HepG2 (cell line): Measurements from ENCODE around the gene TMEM239. TPM values are rescaled to one million over a fixed set of nuclear protein-coding genes. Genes with fewer than 3 reads are reported as not detected.

ENCODE experiments used
- ATAC-seq: fragments of 200-7000 bp; cut with Tn5 transposase; 3 replicates; pipeline ENCODE4 v1.9.1; 2020; ENCODE audit warnings: mild to moderate bottlenecking, moderate library complexity
- BruUV-seq: library from RNA; stranded (reverse); fragments of 400-500 nt; replicated peaks from 2 replicates; lab custom pipeline; 2021; lab: Mats Ljungman, UMichigan
- CTCF ChIA-PET: fragments of 300-600 bp; formaldehyde crosslinking; extraction: SDS; loops from one replicate; lab custom pipeline; 2021; ENCODE audit warnings: low total read pairs, inconsistent platforms, low intra/inter-chr PET ratio; lab: Yijun Ruan, JAX
- POLR2A ChIA-PET: fragments of 350-600 bp; sonication (Branson Sonifier 250); formaldehyde crosslinking; loops from one replicate; lab custom pipeline; 2020; ENCODE audit warnings: antibody characterized with exemption, inconsistent platforms; lab: Yijun Ruan, JAX
- DNase-seq: peaks from one replicate; pipeline ENCODE4 v3.0.0-alpha.2; 2015; ENCODE audit warnings: low spot score
- FAIRE-seq: peaks from 3 replicates; lab custom pipeline; 2011; peaks lifted over from hg19 to GRCh38; lab: Jason Lieb, UNC
- H2AFZ ChIP-seq: one replicate; pipeline ENCODE4 v1.6.1; 2011; ENCODE audit warnings: low read length, inconsistent platforms
- H3K27ac ChIP-seq: fragments of 300-600 bp; 3 replicates; pipeline ENCODE4 v1.8.0; 2011; ENCODE audit warnings: mixed run types, mild to moderate bottlenecking, mixed read lengths, low read length, inconsistent platforms; ENCODE audit not compliant: insufficient read depth; ENCODE audit errors: extremely low read length
- H3K27me3 ChIP-seq, 2 experiments: fragments of 200-600 bp in 1 of 2; 2 replicates in 1 of 2; 3 replicates in 1 of 2; pipeline versions ENCODE4 v1.6.0 to v1.8.0; 2011; ENCODE audit warnings: low read length in 2 of 2, mild to moderate bottlenecking in 2 of 2, moderate library complexity in 2 of 2, inconsistent platforms in 1 of 2; ENCODE audit not compliant: insufficient read depth in 2 of 2, control insufficient read depth in 1 of 2
- H3K36me3 ChIP-seq, 2 experiments: fragments of 200-600 bp in 1 of 2; replicated peaks in 1 of 2; 2 replicates in 1 of 2; 3 replicates in 1 of 2; pipeline versions ENCODE4 v1.5.1 to v1.8.0; 2011; ENCODE audit warnings: low read length in 2 of 2, inconsistent platforms in 1 of 2; ENCODE audit not compliant: insufficient read depth in 2 of 2, control insufficient read depth in 1 of 2
- H3K4me1 ChIP-seq: 2 replicates; pipeline ENCODE4 v1.5.1; 2012; ENCODE audit warnings: low read length, inconsistent platforms; ENCODE audit not compliant: insufficient read depth
- H3K4me2 ChIP-seq: 2 replicates; pipeline ENCODE4 v1.6.0; 2011; ENCODE audit warnings: low read depth, low read length, inconsistent platforms
- H3K4me3 ChIP-seq, 3 experiments: fragments of 200-600 bp in 1 of 3; sonication (generic), shearing (Covaris generic) in 1 of 3; replicated peaks in 1 of 3; 2 replicates each; pipeline ENCODE4 v1.5.1; 2011 to 2016; ENCODE audit warnings: low read length in 3 of 3, inconsistent platforms in 2 of 3, low read depth in 2 of 3, mild to moderate bottlenecking in 2 of 3, control low read depth in 1 of 3, mixed read lengths in 1 of 3; ENCODE audit not compliant: insufficient read depth in 1 of 3
- H3K79me2 ChIP-seq: one replicate; pipeline ENCODE4 v1.6.1; 2011; ENCODE audit warnings: low read length, inconsistent platforms; ENCODE audit not compliant: insufficient read depth
- H3K9ac ChIP-seq: 2 replicates; pipeline ENCODE4 v1.6.0; 2011; ENCODE audit warnings: mild to moderate bottlenecking, low read depth, low read length, inconsistent platforms; ENCODE audit not compliant: insufficient read depth
- H3K9me3 ChIP-seq: 2 replicates; pipeline ENCODE4 v1.5.1; 2012; ENCODE audit warnings: mild to moderate bottlenecking, low read length
- H4K20me1 ChIP-seq: 2 replicates; pipeline ENCODE4 v1.6.0; 2011; ENCODE audit warnings: inconsistent platforms, mild to moderate bottlenecking, low read length, moderate library complexity; ENCODE audit not compliant: insufficient read depth
- ATF7 ChIP-seq, 2 experiments: fragments of 450-650 bp in 1 of 2; sonication (generic) in 1 of 2; formaldehyde crosslinking in 1 of 2; IDR thresholded peaks; 2 replicates each; pipeline versions ENCODE4 v1.4.0 to v1.6.1; 2016 to 2020; ENCODE audit warnings: antibody characterized with exemption in 1 of 2, mild to moderate bottlenecking in 1 of 2, missing genetic modification reagents in 1 of 2
- CREB1 ChIP-seq, 2 experiments: fragments of 450-650 bp in 1 of 2; IDR thresholded peaks; 2 replicates each; pipeline ENCODE4 v1.6.1; 2016 to 2017; ENCODE audit warnings: control low read depth in 1 of 2, mild to moderate bottlenecking in 1 of 2, missing compliant biosample characterization in 1 of 2, missing genetic modification characterization in 1 of 2
- GATAD2A ChIP-seq: IDR thresholded peaks from 2 replicates; pipeline ENCODE4 v1.6.1; 2016
- TARDBP ChIP-seq: sonication (generic); formaldehyde crosslinking; IDR thresholded peaks from 2 replicates; pipeline ENCODE4 v1.8.0; 2022; ENCODE audit warnings: mild to moderate bottlenecking, missing genetic modification reagents
- WGBS: methylation state at CpG from one replicate; pipeline ENCODE4 v1.1.6; 2017; ENCODE audit warnings: low lambda C conversion rate; 5-methylcytosine and 5-hydroxymethylcytosine counted together
- in situ Hi-C: cut with HindIII; loops from 2 replicates; pipeline ENCODE4 v1.10.0; 2017; ENCODE audit warnings: low pct_unique_long_range_greater_than_20kb; ENCODE audit not compliant: extremely low pct_ligation_motif_present
- intact Hi-C: fragments of 100-400 bp; cut with micrococcal nuclease; formaldehyde crosslinking; loops from one replicate; pipeline ENCODE4 v1.10.0; 2022; ENCODE audit not compliant: unreplicated experiment
- polyA plus RNA-seq, 8 experiments: library from polyadenylated mRNA; depleted of rRNA in 3 of 8; stranded (reverse) in 7 of 8; unstranded in 1 of 8; fragments of >200 nt; fragmentation: Illumina TruSeq in 4 of 8; extraction: Trizol in 4 of 8; gene quantifications; 2 replicates each; pipeline versions ENCODE4 v1.2.1 to v1.2.3, GENCODE V29; 2011 to 2016; ENCODE audit warnings: low read depth in 4 of 8, missing spikeins in 1 of 8, mixed read lengths in 1 of 8; ENCODE audit not compliant: insufficient read depth in 1 of 8
- total RNA-seq, 5 experiments: library from RNA; depleted of rRNA; stranded (reverse); fragments of >200 nt; fragmentation: Illumina TruSeq; extraction: Trizol; gene quantifications; 2 replicates each; pipeline ENCODE4 v1.2.3, GENCODE V29; 2016; ENCODE audit warnings: low read depth in 1 of 5
- TF ChIP-seq, protein P1 (sequence below): sonication (generic); formaldehyde crosslinking; IDR thresholded peaks from 2 replicates; pipeline ENCODE4 v1.5.0; 2020; ENCODE audit warnings: mild to moderate bottlenecking, missing genetic modification reagents, borderline replicate concordance
- TF ChIP-seq, protein P2 (sequence below): sonication (generic); formaldehyde crosslinking; IDR thresholded peaks from 2 replicates; pipeline ENCODE4 v1.4.0; 2020; ENCODE audit warnings: mild to moderate bottlenecking, missing genetic modification reagents

The TMEM239 gene
- total and polyA plus RNA-seq, 2 of the 13 experiments (the other 11 are each of a cell fraction or from before 2014, with no cell fraction given): not detected

DNA sequence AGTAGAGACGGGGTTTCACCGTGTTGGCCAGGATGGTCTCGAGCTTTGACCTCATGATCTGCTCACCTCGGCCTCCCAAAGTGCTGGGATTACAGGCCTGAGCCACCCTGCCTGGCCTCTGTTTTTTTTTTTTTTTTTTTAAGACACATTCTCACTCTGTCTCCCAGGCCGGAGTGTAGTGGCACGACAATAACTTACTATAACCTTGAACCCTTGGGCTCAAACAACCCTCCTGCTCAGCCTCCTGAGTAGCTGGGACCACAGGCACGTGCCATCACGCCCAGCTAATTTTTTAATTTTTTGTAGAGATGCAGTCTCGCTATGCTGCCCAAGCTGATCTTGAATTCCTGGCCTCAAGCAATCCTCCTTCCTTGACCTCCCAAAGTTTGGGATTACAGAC is 42.4 kb upstream of the TMEM239 start (continued):
- TF ChIP-seq TARDBP (CRISPR knock-in tag): no peak
- TF ChIP-seq GATAD2A (CRISPR knock-in tag): 0 out of 2 replicates have a peak, but pooled peaks have one; percentile 11
- TF ChIP-seq, protein P1, sequence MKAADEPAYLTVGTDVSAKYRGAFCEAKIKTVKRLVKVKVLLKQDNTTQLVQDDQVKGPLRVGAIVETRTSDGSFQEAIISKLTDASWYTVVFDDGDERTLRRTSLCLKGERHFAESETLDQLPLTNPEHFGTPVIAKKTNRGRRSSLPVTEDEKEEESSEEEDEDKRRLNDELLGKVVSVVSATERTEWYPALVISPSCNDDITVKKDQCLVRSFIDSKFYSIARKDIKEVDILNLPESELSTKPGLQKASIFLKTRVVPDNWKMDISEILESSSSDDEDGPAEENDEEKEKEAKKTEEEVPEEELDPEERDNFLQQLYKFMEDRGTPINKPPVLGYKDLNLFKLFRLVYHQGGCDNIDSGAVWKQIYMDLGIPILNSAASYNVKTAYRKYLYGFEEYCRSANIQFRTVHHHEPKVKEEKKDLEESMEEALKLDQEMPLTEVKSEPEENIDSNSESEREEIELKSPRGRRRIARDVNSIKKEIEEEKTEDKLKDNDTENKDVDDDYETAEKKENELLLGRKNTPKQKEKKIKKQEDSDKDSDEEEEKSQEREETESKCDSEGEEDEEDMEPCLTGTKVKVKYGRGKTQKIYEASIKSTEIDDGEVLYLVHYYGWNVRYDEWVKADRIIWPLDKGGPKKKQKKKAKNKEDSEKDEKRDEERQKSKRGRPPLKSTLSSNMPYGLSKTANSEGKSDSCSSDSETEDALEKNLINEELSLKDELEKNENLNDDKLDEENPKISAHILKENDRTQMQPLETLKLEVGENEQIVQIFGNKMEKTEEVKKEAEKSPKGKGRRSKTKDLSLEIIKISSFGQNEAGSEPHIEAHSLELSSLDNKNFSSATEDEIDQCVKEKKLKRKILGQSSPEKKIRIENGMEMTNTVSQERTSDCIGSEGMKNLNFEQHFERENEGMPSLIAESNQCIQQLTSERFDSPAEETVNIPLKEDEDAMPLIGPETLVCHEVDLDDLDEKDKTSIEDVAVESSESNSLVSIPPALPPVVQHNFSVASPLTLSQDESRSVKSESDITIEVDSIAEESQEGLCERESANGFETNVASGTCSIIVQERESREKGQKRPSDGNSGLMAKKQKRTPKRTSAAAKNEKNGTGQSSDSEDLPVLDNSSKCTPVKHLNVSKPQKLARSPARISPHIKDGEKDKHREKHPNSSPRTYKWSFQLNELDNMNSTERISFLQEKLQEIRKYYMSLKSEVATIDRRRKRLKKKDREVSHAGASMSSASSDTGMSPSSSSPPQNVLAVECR: 0 out of 2 replicates have a peak, but pooled peaks have one; percentile 18

DNA sequence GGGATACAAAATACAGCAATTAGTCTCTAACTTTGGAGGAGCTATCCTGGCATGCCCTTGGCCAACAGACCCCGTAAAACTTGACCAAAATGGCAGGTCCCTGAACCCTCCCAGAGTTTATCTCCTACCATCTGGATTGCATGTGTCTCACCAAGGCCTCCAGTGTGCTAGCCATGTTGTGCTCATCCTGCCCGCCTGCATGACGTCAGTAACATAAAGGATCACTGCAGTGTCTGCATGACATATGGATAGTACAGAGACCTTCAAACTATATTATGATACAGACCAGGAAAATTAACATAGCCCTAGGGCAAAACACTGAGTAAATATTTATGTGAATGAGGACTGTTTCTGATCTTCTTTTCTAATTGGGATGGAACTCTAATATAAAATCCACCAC is 41.0 kb upstream of the TMEM239 start:
- ATAC-seq (no peak), FAIRE-seq (no peak), DNase-seq (no peak)
- peak; percentile 88 for TF ChIP-seq CREB1 (IDR thresholded peaks at IDR 0.05)
- no peak for TF ChIP-seq CREB1 (CRISPR knock-in tag; IDR thresholded peaks at IDR 0.05)
- TF ChIP-seq ATF7 (IDR thresholded peaks at IDR 0.05): peak; percentile 86
- no peak for TF ChIP-seq ATF7 (CRISPR knock-in tag; IDR thresholded peaks at IDR 0.05)
- TF ChIP-seq, protein P2, sequence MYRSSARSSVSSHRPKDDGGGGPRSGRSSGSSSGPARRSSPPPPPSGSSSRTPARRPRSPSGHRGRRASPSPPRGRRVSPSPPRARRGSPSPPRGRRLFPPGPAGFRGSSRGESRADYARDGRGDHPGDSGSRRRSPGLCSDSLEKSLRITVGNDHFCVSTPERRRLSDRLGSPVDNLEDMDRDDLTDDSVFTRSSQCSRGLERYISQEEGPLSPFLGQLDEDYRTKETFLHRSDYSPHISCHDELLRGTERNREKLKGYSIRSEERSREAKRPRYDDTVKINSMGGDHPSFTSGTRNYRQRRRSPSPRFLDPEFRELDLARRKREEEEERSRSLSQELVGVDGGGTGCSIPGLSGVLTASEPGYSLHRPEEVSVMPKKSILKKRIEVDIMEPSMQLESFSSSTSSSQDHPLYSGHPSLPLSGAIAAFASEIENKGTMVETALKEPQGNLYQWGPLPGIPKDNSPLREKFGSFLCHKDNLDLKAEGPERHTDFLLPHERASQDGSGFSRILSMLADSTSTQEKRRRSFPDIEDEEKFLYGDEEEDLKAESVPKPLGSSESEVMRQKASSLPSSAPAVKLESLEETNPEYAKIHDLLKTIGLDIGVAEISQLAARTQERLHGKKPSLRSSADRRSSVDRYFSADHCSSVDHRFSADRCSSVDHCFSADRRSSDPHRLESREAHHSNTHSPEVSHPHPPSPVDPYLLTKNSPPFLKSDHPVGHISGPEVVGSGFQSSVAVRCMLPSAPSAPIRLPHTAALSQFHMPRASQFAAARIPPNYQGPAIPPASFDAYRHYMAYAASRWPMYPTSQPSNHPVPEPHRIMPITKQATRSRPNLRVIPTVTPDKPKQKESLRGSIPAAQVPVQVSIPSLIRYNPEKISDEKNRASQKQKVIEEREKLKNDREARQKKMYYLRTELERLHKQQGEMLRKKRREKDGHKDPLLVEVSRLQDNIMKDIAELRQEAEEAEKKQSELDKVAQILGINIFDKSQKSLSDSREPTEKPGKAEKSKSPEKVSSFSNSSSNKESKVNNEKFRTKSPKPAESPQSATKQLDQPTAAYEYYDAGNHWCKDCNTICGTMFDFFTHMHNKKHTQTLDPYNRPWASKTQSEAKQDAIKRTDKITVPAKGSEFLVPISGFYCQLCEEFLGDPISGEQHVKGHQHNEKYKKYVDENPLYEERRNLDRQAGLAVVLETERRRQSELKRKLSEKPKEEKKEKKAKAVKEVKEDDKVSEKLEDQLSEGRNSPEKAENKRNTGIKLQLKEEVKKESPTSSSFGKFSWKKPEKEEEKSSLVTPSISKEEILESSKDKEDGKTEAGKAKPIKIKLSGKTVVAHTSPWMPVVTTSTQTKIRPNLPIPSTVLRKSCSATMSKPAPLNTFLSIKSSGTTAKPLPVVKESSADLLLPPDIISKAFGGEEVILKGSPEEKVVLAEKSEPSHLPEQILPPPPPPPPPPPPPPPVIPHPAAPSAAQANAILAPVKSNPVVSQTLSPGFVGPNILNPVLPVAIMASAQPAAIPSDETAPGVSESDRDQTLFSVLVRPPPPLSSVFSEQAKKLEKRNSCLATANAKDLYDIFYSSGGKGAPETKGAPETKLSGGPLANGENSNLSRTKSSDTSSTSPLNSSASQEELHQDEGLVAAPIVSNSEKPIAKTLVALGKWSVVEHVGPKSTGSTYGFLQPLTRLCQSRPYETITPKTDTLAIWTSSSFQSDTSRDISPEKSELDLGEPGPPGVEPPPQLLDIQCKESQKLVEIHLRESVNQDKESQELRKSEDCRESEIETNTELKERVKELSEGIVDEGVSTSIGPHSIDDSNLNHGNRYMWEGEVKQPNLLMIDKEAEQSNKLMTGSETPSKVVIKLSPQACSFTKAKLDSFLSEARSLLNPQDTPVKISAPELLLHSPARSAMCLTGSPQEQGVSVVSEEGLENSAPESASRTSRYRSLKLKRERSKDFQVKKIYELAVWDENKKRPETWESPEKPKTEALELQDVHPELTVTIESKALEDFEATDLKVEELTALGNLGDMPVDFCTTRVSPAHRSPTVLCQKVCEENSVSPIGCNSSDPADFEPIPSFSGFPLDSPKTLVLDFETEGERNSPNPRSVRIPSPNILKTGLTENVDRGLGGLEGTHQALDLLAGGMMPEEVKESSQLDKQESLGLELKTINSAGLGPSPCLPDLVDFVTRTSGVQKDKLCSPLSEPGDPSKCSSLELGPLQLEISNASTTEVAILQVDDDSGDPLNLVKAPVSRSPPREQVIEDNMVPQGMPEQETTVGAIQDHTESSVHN (CRISPR knock-in tag): no peak
- Histone ChIP-seq H3K36me3 (no peaks in the 10 kb centered on the region), H3K4me3 (no peak overlapping the region), H2AFZ (no peak overlapping the region), H3K27ac (no peak overlapping the region), H3K4me1 (peaks cover 15% of the 10 kb centered on the region), H3K9me3 (peaks cover 4% of the 10 kb centered on the region; the same call in 1 of the 2 replicates), H3K9ac (no peak overlapping the region), H3K4me2 (no peak overlapping the region), H3K27me3 (peaks cover 3 to 20% of the 10 kb centered on the region in 2 experiments; a peak in 3 of 5 replicates), H4K20me1 (no peaks in the 10 kb centered on the region), H3K79me2 (no peaks in the 10 kb centered on the region)
- intact Hi-C loops: no loop called here
- in situ Hi-C loops: no loop called here
- BruUV-seq: no TSS peak
- 26% methylated on average over 3 of the region's 3 CpGs for WGBS
- ChIA-PET CTCF (no interaction called here), POLR2A (no interaction called here)
